Fibroblast of the conjunctiva (primary cell): ENCODE data around the gene ITGAD.
"Not testable (repeated sequence)": the region's sequence is repeated elsewhere in the genome, so short reads cannot be mapped to it uniquely, and the experiment has no call there.

ENCODE experiments used
- DNase-seq: peaks from one replicate; pipeline ENCODE4 v3.0.0-alpha.2; 2010; ENCODE audit warnings: low read depth

Gene ITGAD

GRCh38 chr16:31403590-31404352 lies 10.6 kb downstream of the ITGAD start:
- no peak for DNase-seq

- DNase-seq, result no peak
These were observed 11.4 kb downstream of the ITGAD start for GRCh38 chr16:31404353-31405064.

- DNase-seq, result no peak
These were observed 14.3 kb downstream of the ITGAD start for GRCh38 chr16:31407406-31407805.

GRCh38 chr16:31409433-31409832 lies 16.3 kb downstream of the ITGAD start:
- no peak for DNase-seq

- DNase-seq, result no peak
These were observed 16.9 kb downstream of the ITGAD start for GRCh38 chr16:31410082-31410481.

- no peak for DNase-seq
These were observed 18.1 kb downstream of the ITGAD start for GRCh38 chr16:31411024-31411844.

- DNase-seq, result no peak
These were observed 19.6 kb downstream of the ITGAD start for GRCh38 chr16:31412750-31413149.

- no peak for DNase-seq
These were observed 20.2 kb downstream of the ITGAD start for GRCh38 chr16:31413381-31413780.

GRCh38 chr16:31413943-31414342 lies 20.8 kb downstream of the ITGAD start:
- DNase-seq, result no peak

- DNase-seq, result no peak
These were observed 21.6 kb downstream of the ITGAD start for GRCh38 chr16:31414706-31415105.

GRCh38 chr16:31416371-31416770 lies 23.2 kb downstream of the ITGAD start:
- no peak for DNase-seq

GRCh38 chr16:31417036-31417435 lies 23.9 kb downstream of the ITGAD start:
- DNase-seq, result not testable (repeated sequence)

GRCh38 chr16:31417916-31418315 lies 24.8 kb downstream of the ITGAD start:
- no peak for DNase-seq

- DNase-seq, result no peak
These were observed 26.9 kb downstream of the ITGAD start for GRCh38 chr16:31420037-31420436.

- no peak for DNase-seq
These were observed 28.5 kb downstream of the ITGAD start for GRCh38 chr16:31421587-31421986.

GRCh38 chr16:31423241-31423640 lies 30.1 kb downstream of the ITGAD start:
- DNase-seq, result no peak

- DNase-seq, result no peak
These were observed 30.7 kb downstream of the ITGAD start for GRCh38 chr16:31423801-31424200.

- DNase-seq, result peak; percentile 2
These were observed 34.5 kb downstream of the ITGAD start for GRCh38 chr16:31427441-31428278.

GRCh38 chr16:31428279-31428597 lies 35.1 kb downstream of the ITGAD start, which contains the start of gene COX6A2:
Gene COX6A2 (minus strand): TSS chr16:31428360. CDS start chr16:31428325, 35 bp downstream.
- no peak for DNase-seq

- no peak for DNase-seq
These were observed 35.6 kb downstream of the ITGAD start for GRCh38 chr16:31428638-31429247.

- DNase-seq, result no peak
These were observed 36.2 kb downstream of the ITGAD start for GRCh38 chr16:31429314-31429713.
